HG03469 (cell line): Measurements from ENCODE around the gene AOAH.
A peak's percentile ranks its signal among the peaks of the same experiment; 100 is the strongest.
"Not testable (repeated sequence)": the region's sequence is repeated elsewhere in the genome, so short reads cannot be mapped to it uniquely, and the experiment has no call there.

ENCODE experiments used
- ATAC-seq: cut with Tn5 transposase; IDR thresholded peaks from one replicate; pipeline ENCODE4 v1.9.1; 2021; ENCODE audit warnings: mild to moderate bottlenecking, moderate library complexity, moderate number of reproducible peaks; ENCODE audit not compliant: unreplicated experiment

The AOAH gene

GRCh38 chr7:36736899-36737211 is 12.6 kb upstream of the AOAH start:
- peak; percentile 92 for ATAC-seq

DNA sequence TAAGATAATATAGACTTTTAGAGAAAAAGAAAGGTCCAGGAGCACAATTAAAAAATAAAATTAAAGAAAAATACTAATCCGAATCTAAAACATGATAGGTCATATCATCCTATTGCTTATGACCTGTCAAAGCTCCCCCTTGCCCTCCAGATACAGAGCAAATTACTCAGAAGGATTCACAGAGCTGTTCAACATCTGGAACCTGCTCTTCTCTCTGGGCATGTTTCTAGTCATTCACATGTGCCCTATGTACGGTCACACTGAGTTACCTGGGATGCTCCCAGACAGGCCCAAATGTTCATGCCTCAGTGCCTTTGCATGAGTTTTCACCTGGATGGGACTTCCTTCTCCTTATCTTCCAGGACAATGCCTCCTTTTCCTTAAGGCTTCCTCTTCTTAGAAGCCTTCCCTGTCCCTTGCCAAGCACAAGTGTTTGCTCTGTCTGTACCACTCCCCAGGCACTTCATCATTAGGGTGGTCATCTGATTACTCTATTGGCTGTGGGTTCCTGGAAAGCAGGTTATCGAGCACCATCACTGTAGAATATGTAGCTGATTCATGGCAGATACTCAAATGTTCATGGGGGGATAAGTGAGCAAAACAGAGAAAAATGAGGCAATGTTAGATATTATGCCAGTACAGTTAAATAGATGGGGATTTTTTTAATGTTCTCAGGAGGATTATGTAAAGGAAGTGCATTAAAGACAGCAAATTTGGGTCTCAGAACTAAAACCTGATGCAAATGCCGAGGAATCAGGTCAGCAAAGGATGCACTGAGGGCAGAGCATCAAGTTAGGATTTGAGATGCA is 12.0 kb upstream of the AOAH start:
- peak; percentile 10 for ATAC-seq

DNA sequence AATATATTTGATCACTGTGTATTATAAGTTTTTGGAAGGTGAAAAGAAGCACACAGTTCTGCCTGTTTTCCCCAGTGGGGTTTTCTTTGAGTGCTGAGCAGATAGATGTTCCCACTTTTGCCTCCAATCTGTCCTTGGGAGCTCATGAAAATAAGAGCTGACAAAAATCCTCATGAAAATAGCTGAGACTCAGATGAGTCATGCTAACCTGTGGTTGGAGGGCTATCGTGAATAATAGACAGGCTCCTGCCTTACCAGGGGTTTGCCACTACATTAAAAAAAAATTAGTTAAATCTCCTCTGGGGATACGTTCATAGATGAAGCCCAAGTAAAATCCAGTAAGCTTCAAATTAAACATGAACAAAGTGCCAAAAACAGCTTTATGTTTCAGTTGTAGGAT is 10.9 kb upstream of the AOAH start:
- no peak for ATAC-seq

DNA sequence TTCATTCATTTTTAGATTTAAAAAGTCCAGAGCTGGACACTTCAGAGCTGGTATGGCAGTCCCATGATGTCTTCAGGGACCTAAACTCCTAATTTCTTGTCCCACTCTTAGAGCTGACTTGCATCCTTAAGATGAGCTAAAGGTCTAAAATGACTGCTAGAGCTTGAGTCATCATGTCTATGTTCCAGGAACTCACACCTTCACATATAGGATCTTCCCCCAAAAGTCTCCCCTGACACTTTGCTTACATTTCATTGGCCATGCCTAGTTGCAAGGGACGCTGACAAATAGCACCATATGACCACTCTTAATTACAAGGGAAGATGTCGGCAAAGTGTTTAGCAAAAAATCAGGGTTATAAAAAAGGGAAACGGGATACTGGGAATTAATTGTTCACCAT is 10.4 kb upstream of the AOAH start:
- no peak for ATAC-seq

GRCh38 chr7:36733411-36733810 is 9.1 kb upstream of the AOAH start:
- ATAC-seq, result no peak

DNA sequence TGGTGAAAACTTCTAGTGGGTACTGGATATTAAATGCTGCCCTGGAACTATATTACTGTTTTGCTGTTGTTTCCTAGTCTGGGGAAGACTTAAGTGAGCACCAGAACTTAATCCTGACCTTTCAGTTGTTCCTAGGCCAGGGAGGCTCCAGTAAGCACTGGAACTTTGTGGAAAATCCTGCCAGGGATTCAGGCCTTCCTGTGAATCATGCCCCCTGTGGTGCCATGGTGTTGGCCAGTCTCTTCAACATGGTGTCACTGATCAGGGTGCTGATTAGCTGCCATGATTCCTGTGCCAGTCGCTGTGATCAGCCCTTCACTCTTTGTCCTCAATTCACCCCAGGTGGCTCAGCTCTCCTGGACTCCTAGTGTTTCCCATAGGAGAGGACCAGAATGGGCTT is 8.5 kb upstream of the AOAH start:
- ATAC-seq, result no peak

DNA sequence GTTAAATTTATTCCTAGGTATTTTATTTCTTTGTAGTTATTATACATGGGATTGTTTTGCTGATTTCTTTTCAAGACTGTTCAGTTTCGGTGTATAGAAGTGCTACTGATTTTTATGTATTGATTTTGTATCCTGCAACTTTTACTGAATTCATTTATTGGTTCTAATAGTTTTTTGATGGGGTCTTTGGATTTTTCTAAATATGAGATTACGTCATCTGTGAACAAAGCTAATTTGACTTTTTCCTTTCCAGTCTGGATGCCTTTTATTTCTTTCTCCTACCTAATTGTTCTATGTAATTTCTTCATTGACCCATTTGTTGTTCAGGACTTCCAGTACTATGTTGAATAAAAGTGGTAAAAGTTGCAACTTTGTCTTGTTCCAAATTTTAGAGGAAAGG is 5.8 kb upstream of the AOAH start:
- no peak for ATAC-seq

- ATAC-seq, result no peak
These were observed 3.8 kb upstream of the AOAH start for GRCh38 chr7:36728143-36728542.

GRCh38 chr7:36726806-36727503 is 2.7 kb upstream of the AOAH start:
- no peak for ATAC-seq

DNA sequence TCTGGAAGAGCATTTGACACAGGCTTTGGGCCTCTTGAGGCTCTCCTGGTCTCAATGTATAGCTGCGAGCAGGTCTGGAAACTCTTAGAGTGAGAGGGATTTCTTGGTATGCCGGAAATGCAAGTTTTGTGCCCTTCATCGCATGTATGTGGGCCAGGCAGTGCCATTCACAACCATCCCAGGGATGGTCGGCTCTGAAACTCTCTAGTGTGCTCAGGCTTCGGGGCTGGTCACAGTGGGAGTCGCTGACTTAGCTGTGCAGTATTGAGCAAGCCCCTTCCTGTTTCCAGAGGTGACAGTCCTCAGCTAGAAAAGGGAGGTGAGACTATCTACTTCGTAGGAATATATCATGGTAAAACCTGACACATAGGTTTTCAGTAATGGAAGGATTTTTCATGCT is 2.0 kb upstream of the AOAH start:
- no peak for ATAC-seq

- ATAC-seq, result no peak
These were observed 702 bp upstream of the AOAH start for GRCh38 chr7:36724996-36725395.

DNA sequence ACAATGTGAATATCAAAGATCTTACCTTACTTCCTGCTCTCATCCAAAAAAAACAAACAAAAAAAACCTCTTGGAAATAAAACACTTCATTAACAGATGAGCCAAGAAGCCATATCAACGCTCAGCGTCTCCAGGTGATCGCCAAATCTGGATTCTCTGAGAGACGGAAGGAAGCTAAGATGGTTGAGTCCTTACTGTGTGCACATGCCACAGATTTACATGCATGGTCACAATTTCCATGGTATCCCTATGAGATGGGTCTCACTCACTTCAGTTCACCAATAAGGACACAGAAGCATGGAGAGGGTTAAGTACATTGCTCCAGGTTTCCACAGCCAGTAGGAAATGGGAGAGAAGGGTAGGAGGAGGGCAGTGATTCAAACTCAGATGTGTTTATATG is 1.0 kb downstream of the AOAH start:
- no peak for ATAC-seq

GRCh38 chr7:36719083-36719632 is 5.1 kb downstream of the AOAH start:
- ATAC-seq, result no peak

DNA sequence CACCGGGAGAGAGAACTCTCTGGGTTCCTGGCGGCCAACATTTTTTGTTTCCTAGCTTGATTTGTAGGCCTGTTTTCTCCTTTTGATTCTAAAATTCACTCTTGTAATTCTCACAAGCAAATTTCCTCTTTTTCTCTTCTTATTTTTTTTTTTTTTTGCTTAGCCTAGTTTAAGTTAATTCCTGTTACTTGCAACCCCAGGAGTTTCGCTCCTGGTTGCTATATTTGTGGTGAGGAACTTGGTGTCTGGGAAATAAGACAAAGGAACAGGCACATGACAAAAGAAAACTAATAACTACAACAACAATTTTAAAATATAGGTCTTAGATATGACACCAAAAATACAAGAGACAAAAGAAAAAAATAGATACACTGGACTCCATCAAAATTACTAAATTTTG is 6.7 kb downstream of the AOAH start:
- no peak for ATAC-seq

DNA sequence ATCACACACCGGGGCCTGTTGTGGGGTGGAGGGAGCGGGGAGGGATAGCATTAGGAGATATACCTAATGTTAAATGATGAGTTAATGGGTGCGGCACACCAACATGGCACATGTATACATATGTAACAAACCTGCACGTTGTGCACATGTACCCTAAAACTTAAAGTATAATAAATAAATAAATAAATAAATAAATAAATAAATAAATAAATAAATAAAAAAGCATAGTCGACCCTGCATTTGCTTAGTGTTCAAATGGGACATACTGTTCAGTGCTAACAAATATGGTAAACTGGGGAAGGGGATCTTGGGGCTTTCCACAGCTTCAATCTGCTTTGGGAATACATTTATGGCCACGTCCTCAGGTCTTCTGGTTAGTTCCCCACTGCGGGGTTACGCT is 7.5 kb downstream of the AOAH start:
- ATAC-seq, result not testable (repeated sequence)

DNA sequence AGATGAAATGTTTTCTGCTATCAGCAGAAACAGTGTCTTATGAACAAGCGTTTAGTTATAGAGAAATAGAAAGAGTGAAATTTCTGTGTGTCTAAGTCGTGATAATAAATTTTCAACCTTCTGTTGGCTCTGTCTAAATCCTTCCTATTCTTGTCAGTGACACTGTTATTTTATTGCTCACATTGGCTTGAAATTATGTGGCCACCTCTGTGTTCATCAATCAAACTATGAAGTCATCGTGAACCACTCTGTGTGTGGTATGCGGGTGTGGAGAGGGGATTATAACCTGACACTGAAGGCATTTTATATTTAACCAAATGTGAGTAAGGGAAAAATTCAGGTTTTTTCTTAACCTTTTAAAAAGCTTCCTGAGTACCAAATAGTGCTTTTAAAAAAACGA is 12.3 kb downstream of the AOAH start:
- ATAC-seq, result no peak

- ATAC-seq, result no peak
These were observed 13.0 kb downstream of the AOAH start for GRCh38 chr7:36711256-36711655.

DNA sequence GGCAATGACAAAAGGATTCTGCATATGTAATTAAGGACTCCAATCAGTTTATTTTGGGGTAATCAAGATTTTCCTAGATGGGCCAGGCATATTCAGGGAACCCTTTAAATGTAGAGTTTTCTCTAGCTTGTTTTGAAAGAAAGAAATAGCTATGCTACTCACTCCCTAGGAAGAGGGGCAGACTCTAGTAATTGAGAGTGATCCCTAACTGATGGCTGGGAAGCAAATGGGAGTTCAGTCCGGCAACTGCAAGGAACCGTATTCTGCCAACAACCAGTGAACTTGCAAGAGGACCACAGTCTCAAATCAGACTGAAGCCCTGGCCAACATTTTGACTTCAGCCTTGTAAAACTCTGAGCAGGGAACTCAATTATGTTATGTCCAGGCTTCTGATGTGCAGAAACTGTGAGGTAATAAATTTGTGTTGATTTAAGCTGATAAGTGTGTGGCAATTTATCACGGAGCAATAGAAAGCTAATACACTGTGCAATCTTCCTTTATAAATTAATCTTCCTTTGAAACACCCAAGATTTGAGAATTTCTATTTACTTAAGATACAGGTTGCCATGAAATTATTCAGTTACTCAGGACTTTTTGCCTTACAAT is 14.0 kb downstream of the AOAH start:
- no peak for ATAC-seq

DNA sequence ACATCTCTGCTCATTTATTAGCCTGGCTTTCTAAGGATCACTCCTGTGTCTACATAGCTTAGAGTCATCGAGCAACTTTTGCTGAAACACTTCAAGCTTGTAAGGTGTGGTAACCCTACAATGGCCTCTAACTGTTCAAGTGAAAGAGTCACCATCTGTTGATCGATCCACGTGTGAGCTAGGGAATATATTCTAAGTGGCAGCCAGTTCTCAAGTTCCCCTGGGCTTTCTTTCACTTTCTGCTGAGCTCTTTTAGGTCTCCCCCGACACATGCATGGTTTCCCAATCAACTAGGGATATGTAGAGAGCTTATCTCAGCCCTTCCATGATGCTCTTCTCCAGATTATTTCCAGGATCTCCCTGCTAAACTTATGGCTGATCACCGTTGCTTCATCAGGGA is 15.5 kb downstream of the AOAH start:
- ATAC-seq, result no peak

DNA sequence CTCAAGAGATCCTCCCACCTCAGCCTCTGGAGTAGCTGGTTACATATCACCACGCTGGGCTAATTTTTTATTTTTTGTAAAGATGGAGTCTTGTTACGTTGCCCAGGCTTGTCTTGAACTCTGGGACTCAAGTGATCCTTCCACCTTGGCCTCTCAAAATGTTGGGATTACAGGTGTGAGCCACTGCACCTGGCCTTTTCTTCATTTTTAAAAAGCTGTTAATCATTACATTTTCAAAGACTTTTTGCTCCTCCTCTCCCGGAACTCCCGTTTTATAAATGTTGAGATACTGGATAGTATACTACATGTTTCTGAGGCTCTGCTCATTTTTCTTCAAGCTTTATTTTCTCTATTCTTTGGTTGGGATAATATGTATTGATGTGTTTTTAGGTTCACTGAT is 16.4 kb downstream of the AOAH start:
- no peak for ATAC-seq

DNA sequence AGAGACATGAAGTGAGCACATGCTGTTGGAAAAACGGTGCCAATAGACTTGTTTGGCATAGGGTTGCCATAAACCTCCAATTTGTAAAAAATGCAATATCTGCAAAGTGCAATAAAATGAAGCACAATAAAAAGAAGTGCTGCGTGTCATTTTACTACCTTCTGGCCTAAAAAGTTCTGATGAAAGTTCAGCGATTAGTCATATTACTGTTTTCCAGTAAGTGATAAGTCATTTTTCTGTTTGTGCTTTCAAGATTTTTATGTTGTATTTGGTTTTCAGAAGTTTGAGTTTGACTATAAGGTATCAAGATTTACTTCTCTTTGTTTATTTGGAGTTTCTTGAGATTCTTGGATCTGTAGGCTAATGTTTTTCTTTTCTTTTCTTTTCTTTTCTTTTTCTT is 16.8 kb downstream of the AOAH start:
- ATAC-seq, result no peak

DNA sequence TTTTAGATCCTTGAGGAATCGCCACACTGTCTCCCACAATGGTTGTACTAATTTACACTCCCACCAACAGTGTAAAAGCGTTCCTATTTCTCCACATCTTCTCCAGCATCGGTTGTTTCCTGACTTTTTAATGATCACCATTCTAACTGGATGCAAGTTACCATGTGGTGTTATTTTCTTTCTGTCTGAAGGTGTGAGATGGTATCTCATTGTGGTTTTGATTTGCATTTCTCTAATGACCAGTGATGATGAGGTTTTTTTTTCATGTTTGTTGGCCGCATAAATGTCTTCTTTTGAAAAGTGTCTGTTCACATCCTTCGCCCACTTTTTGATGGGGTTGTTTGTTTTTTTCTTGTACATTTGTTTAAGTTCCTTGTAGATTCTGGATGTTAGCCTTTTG is 20.4 kb downstream of the AOAH start:
- ATAC-seq, result not testable (repeated sequence)
